GM18499 (cell line): Measurements from ENCODE around the gene EXD2.
"Not testable (repeated sequence)": the region's sequence is repeated elsewhere in the genome, so short reads cannot be mapped to it uniquely, and the experiment has no call there.

Experiments used
- ATAC-seq: cut with Tn5 transposase; IDR thresholded peaks from one replicate; pipeline ENCODE4 v1.9.1; 2021; ENCODE audit warnings: moderate number of reproducible peaks; ENCODE audit not compliant: insufficient read depth, unreplicated experiment

The EXD2 gene

GRCh38 chr14:69274321-69274720 lies 83.0 kb downstream of the EXD2 start:
- no peak for ATAC-seq

DNA sequence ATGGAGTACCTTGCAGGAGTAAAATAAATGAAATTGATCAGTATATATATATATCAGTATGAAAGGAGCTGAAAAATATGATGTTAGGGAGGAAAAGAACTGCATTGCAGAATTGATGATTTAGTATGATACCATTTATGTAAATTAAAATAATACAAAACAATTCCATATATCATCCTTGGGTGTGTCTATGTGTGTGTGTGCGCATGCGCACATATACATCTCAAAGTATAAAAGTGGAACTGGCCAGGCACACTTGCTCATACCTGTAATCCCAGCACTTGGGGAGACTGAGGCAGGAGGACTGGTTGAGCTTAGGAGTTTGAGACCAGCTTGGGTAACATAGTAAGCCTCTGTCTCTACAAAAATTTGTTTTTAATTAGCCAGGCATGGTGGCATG lies 84.0 kb downstream of the EXD2 start:
- ATAC-seq: no peak

GRCh38 chr14:69277356-69277755 lies 86.1 kb downstream of the EXD2 start:
- ATAC-seq: not testable (repeated sequence)

- no peak for ATAC-seq
These were observed 89.5 kb downstream of the EXD2 start for GRCh38 chr14:69280746-69281291.

GRCh38 chr14:69281450-69282169 lies 90.3 kb downstream of the EXD2 start:
- ATAC-seq: no peak

GRCh38 chr14:69282448-69282847 lies 91.2 kb downstream of the EXD2 start:
- ATAC-seq: no peak

- no peak for ATAC-seq
These were observed 92.9 kb downstream of the EXD2 start for GRCh38 chr14:69284170-69284569.

DNA sequence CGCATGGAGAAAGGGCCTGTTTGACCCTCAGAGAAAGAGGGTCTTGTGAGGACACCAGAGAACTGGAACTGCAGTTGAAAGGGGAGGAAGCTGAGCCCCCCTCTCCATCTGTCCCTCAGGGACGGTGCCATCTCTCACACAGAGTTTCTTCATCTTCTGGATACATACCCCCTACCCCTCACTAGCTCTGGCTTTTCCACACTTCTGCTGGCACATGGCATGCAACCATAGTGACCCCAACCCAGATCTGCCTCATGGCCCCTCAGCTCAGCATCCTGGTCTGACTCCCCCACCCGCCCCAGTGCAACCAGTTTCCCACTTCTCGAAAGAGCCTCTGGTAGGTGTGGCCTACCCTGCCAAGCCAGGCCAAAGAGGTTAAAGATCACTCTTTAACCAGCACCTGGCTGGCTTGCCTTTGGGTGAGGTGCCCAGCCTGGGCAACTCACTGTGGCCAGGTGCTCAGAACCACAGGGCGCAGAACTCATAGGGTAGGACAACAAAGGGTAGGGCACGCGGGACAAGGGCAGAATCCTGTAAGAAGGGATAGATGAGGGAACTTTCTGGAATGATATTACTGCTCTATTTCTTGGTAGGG lies 94.5 kb downstream of the EXD2 start:
- ATAC-seq: no peak

GRCh38 chr14:69287098-69288010 lies 96.1 kb downstream of the EXD2 start:
- no peak for ATAC-seq

DNA sequence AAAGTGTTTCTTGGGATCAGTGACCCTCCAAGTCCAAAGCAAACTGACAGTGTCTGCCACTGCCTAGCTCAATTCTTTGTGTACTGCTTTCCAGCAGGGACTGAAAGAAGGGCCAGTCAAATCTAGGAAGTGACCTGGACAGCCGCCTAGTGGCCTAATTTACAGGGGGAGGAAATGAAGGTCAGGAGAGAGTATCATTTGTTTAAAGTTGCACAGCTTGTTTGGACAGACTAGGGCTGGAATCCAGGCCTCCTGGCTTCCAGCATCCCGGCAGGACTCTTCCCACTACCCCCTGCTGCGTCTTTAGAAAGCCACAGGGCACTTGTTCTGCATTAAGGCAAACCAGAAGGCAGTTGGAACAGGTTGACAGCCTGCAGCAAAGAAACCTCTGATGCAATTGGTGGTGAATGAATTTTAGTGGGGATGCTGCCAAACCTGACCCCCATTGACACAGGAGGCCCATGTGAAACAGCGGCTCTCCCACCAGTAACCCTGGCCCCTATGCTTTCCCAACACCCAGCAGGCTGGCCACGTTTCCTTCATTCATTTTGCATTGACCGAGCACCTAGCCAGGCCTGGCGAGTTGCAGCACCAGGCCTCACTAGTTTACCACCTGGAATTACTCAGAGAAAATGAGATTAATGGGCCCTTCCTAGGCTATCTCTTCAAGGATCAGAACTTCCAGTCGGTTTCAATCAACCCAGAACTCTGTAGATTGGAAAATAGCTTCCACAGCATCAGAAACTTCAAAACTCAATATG lies 96.9 kb downstream of the EXD2 start:
- ATAC-seq: no peak

- no peak for ATAC-seq
These were observed 97.8 kb downstream of the EXD2 start for GRCh38 chr14:69288956-69289705.

DNA sequence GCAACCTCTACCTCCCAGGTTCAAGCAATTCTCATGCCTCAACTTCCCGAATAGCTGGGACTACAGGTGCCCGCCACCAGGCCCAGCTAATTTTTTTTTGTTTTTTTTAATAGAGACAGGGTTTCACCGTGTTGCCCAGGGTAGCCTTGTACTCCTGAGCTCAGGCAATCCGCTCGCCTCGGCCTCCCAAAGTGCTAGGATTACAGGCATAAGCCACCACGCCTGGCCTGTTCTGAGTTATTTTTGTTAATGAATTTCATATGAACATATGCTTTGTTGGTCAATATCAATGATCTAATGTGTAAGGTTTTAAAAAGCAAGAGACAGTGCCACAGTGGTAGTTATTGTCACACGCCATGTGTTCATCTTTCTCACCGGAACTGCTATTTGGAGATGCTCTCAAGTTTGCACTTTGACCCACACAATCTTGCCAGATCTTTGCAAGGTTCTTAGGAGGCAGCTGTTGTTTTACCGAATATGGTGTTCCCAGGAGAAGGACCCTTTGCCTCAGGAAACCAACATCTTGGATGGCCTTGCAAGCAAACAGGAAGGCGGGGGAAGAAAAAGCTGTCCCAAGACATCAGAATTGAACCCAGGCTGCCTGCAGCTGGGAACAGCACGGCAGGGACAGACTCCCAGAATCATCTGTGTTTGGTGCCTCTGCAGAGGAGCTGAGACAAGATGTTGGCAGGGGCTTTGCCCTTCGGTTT lies 98.7 kb downstream of the EXD2 start:
- no peak for ATAC-seq

DNA sequence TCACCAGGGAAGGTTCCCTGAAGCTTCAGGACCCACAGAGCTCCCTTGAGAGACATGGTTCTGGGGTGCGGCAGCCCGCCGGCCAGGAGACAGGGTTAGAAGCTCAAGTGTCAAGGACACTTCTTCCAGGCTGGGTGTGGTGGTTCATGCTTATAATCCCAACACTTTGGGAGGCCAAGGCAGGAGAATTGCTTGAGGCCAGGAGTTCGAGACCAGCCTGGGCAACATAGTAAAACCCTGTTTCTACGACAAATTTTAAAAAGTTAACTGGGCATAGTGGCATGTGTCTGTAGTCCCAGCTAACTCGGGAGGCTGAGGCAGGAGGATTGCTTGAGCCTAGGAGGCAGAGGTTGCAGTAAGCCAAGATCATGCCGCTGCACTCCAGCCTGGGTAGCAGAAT lies 99.6 kb downstream of the EXD2 start:
- not testable (repeated sequence) for ATAC-seq

- no peak for ATAC-seq
These were observed 100.1 kb downstream of the EXD2 start for GRCh38 chr14:69291396-69291795.

GRCh38 chr14:69291891-69292561 lies 100.7 kb downstream of the EXD2 start:
- no peak for ATAC-seq
